Lower lobe of right lung (tissue), 2 donors: ENCODE measurements around the gene DEFB119. TPM values are rescaled to one million over a fixed set of nuclear protein-coding genes. Genes with fewer than 3 reads are reported as not detected.

Experiments used
- ATAC-seq, 2 donors: fragments of 200-7000 bp; cut with Tn5 transposase; one replicate each; pipeline ENCODE4 v1.9.1; 2020 to 2022; ENCODE audit warnings: mild to moderate bottlenecking in 2 of 2, moderate library complexity in 2 of 2
- DNase-seq: peaks from one replicate; pipeline ENCODE4 v3.0.0-alpha.2; 2020
- H3K27ac ChIP-seq: fragments of 200-600 bp; one replicate; pipeline ENCODE4 v1.8.0; 2022
- H3K27me3 ChIP-seq: fragments of 200-600 bp; one replicate; pipeline ENCODE4 v1.8.0; 2022; ENCODE audit warnings: low read depth
- H3K36me3 ChIP-seq: fragments of 200-600 bp; one replicate; pipeline ENCODE4 v1.8.0; 2022; ENCODE audit warnings: mild to moderate bottlenecking
- H3K4me1 ChIP-seq: fragments of 200-600 bp; one replicate; pipeline ENCODE4 v1.8.0; 2022
- H3K4me3 ChIP-seq: fragments of 200-600 bp; one replicate; pipeline ENCODE4 v1.8.0; 2022; ENCODE audit warnings: mild to moderate bottlenecking
- H3K9me3 ChIP-seq: fragments of 200-600 bp; one replicate; pipeline ENCODE4 v1.8.0; 2022
- CTCF ChIP-seq: fragments of 200-600 bp; IDR thresholded peaks from one replicate; pipeline ENCODE4 v1.8.0; 2022; ENCODE audit warnings: antibody characterized with exemption, mild to moderate bottlenecking
- intact Hi-C: fragments of 100-400 bp; cut with DNase I; formaldehyde crosslinking; loops from one replicate; pipeline ENCODE4 v1.11.0; 2022
- total RNA-seq: library from RNA; stranded (reverse); fragmentation: NEBNext Ultra II Directional; extraction: Animal tissue kit (Norgen Biotek cat#: 25700); gene quantifications from one replicate; pipeline ENCODE4 v1.2.1, GENCODE V29; 2021
- donor health status: DM: no; HTN: yes; CAD: no; lungs with severe emphysema.

Gene DEFB119
- total RNA-seq, 1 donor from 2014 or later: not detected

GRCh38 chr20:31415653-31416052 lies 25.3 kb upstream of the DEFB119 start:
- ATAC-seq (no peak), DNase-seq (no peak)
- H3K27ac ChIP-seq: no peak overlapping the region
- H3K9me3 ChIP-seq: no peaks in the 10 kb centered on the region
- H3K4me3 ChIP-seq: no peak overlapping the region
- no peak for TF ChIP-seq CTCF
- H3K4me1 ChIP-seq: no peaks in the 10 kb centered on the region
- intact Hi-C loops: no loop called here
- no peaks in the 10 kb centered on the region for H3K27me3 ChIP-seq
- H3K36me3 ChIP-seq: no peaks in the 10 kb centered on the region

DNA sequence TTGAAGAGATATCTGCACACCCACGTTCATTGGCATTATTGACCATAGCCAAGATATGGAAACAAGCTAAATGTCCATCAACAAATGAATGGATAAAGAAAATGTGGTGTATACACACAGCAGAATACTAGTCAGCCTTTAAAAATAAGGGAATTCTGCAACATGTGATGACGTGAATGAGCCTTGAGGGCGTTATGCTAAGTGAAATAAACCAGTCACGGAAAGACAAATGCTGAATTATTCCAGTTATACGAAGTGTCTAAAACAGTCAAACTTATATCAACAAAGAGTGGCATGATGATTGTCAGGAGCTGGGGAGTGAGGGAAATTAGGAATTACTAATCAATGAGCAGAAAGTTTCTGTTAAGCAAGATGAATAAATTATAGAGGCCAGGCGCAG lies 24.0 kb upstream of the DEFB119 start:
- H3K9me3 ChIP-seq: no peaks in the 10 kb centered on the region
- ATAC-seq (no peak), DNase-seq (no peak)
- H3K4me1 ChIP-seq: no peaks in the 10 kb centered on the region
- H3K27ac ChIP-seq: no peak overlapping the region
- H3K36me3 ChIP-seq: no peaks in the 10 kb centered on the region
- intact Hi-C loops: no loop called here
- no peak for TF ChIP-seq CTCF
- no peak overlapping the region for H3K4me3 ChIP-seq
- H3K27me3 ChIP-seq: no peaks in the 10 kb centered on the region

- no peak overlapping the region for H3K4me3 ChIP-seq
- H3K27me3 ChIP-seq: no peaks in the 10 kb centered on the region
- H3K36me3 ChIP-seq: no peaks in the 10 kb centered on the region
- no peak for DNase-seq
- intact Hi-C loops: no loop called here
- no peak for ATAC-seq
- H3K4me1 ChIP-seq: no peaks in the 10 kb centered on the region
- H3K27ac ChIP-seq: no peak overlapping the region
- H3K9me3 ChIP-seq: no peaks in the 10 kb centered on the region
- TF ChIP-seq CTCF: no peak
Measured at GRCh38 chr20:31410011-31410410, 19.6 kb upstream of the DEFB119 start.

- Histone ChIP-seq H3K4me1 (no peaks in the 10 kb centered on the region), H3K9me3 (no peaks in the 10 kb centered on the region), H3K27me3 (no peaks in the 10 kb centered on the region), H3K27ac (no peak within 1 kb of the TSS), H3K4me3 (no peak within 1 kb of the TSS), H3K36me3 (no peaks in the 10 kb centered on the region)
- intact Hi-C loops: no loop called here
- no peak for TF ChIP-seq CTCF
- ATAC-seq (no peak), DNase-seq (no peak)
Measured at GRCh38 chr20:31406115-31406514, 15.7 kb upstream of the DEFB119 start, which contains the start of gene DEFB121. DEFB121 (minus strand) TSS chr20:31406215; CDS start chr20:31406152, 63 bp downstream.

- Histone ChIP-seq H3K4me1 (no peaks in the 10 kb centered on the region), H3K27ac (no peak overlapping the region), H3K36me3 (no peaks in the 10 kb centered on the region), H3K9me3 (no peaks in the 10 kb centered on the region), H3K4me3 (no peak overlapping the region), H3K27me3 (no peaks in the 10 kb centered on the region)
- no peak for TF ChIP-seq CTCF
- no peak for DNase-seq
- intact Hi-C loops: no loop called here
- no peak for ATAC-seq
Measured at GRCh38 chr20:31403886-31404285, 13.5 kb upstream of the DEFB119 start.

- Histone ChIP-seq H3K36me3 (no peaks in the 10 kb centered on the region), H3K27ac (no peak overlapping the region), H3K27me3 (no peaks in the 10 kb centered on the region), H3K4me3 (no peak overlapping the region), H3K4me1 (no peaks in the 10 kb centered on the region), H3K9me3 (no peaks in the 10 kb centered on the region)
- ATAC-seq (no peak), DNase-seq (no peak)
- intact Hi-C loops: no loop called here
- no peak for TF ChIP-seq CTCF
Measured at GRCh38 chr20:31394900-31395299, 4.5 kb upstream of the DEFB119 start.
